ENCODE data around the gene OXCT1.
"Not testable (repeated sequence)": the region's sequence is repeated elsewhere in the genome, so short reads cannot be mapped to it uniquely, and the experiment has no call there.

Gene OXCT1

GRCh38 chr5:41871852-41872251, 1.6 kb upstream of the OXCT1 start:
- no peak for DNase-seq

GRCh38 chr5:41870627-41871048, 413 bp upstream of the OXCT1 start:
- DNase-seq: no peak

GRCh38 chr5:41869151-41869723, 988 bp downstream of the OXCT1 start:
- DNase-seq: peak in 1 of 4 experiments; percentile 5

- no peak for DNase-seq
These were observed 6.2 kb downstream of the OXCT1 start for GRCh38 chr5:41863871-41864486.

GRCh38 chr5:41858890-41859289, 11.3 kb downstream of the OXCT1 start:
- DNase-seq: no peak

- no peak for DNase-seq
These were observed 12.2 kb downstream of the OXCT1 start for GRCh38 chr5:41857989-41858388.

- DNase-seq: peak in 3 of 4 experiments; percentile 8 to 25 (median 13)
These were observed 13.4 kb downstream of the OXCT1 start for GRCh38 chr5:41856644-41857491.

GRCh38 chr5:41852293-41852692, 17.9 kb downstream of the OXCT1 start:
- no peak for DNase-seq

GRCh38 chr5:41851116-41851515, 19.1 kb downstream of the OXCT1 start:
- DNase-seq: no peak

- no peak for DNase-seq
These were observed 21.2 kb downstream of the OXCT1 start for GRCh38 chr5:41848983-41849382.

GRCh38 chr5:41845751-41846150, 24.5 kb downstream of the OXCT1 start:
- DNase-seq: not testable (repeated sequence)

GRCh38 chr5:41844502-41844901, 25.7 kb downstream of the OXCT1 start:
- DNase-seq: no peak

GRCh38 chr5:41843456-41844370, 26.5 kb downstream of the OXCT1 start:
- DNase-seq: no peak

GRCh38 chr5:41842777-41843176, 27.4 kb downstream of the OXCT1 start:
- no peak for DNase-seq

- no peak for DNase-seq
These were observed 28.9 kb downstream of the OXCT1 start for GRCh38 chr5:41841325-41841724.

GRCh38 chr5:41840251-41840650, 30.0 kb downstream of the OXCT1 start:
- no peak for DNase-seq

GRCh38 chr5:41837793-41838192, 32.4 kb downstream of the OXCT1 start:
- DNase-seq: no peak

GRCh38 chr5:41835645-41836044, 34.6 kb downstream of the OXCT1 start:
- no peak for DNase-seq

GRCh38 chr5:41834506-41834905, 35.7 kb downstream of the OXCT1 start:
- DNase-seq: no peak

- DNase-seq: no peak
These were observed 37.8 kb downstream of the OXCT1 start for GRCh38 chr5:41832430-41832829.

GRCh38 chr5:41831155-41831554, 39.1 kb downstream of the OXCT1 start:
- no peak for DNase-seq

- no peak for DNase-seq
These were observed 42.4 kb downstream of the OXCT1 start for GRCh38 chr5:41827792-41828191.

- no peak for DNase-seq
These were observed 48.2 kb downstream of the OXCT1 start for GRCh38 chr5:41822036-41822435.
